HUES6 (cell line): ENCODE measurements around the gene PTH2.

Experiments used
- H3K27ac ChIP-seq: 2 replicates; pipeline ENCODE4 v1.7.0; 2013; ENCODE audit warnings: low read depth, mild to moderate bottlenecking, low read length, inconsistent platforms
- H3K27me3 ChIP-seq: 2 replicates; pipeline ENCODE4 v1.6.1; 2013; ENCODE audit warnings: low read length; ENCODE audit not compliant: control insufficient read depth, insufficient read depth
- H3K36me3 ChIP-seq: 2 replicates; pipeline ENCODE4 v1.6.1; 2013; ENCODE audit warnings: low read length; ENCODE audit not compliant: control insufficient read depth, insufficient read depth
- H3K4me1 ChIP-seq: 2 replicates; pipeline ENCODE4 v1.6.1; 2013; ENCODE audit warnings: low read length; ENCODE audit not compliant: control insufficient read depth, insufficient read depth
- H3K4me3 ChIP-seq: 2 replicates; pipeline ENCODE4 v1.5.1; 2013; ENCODE audit warnings: low read depth, low read length
- H3K9ac ChIP-seq: one replicate; pipeline ENCODE4 v1.6.1; 2013; ENCODE audit warnings: mild to moderate bottlenecking, low read length
- H3K9me3 ChIP-seq: 2 replicates; pipeline ENCODE4 v1.6.1; 2013; ENCODE audit warnings: low read depth, low read length; ENCODE audit not compliant: control insufficient read depth, insufficient read depth

The PTH2 gene

DNA sequence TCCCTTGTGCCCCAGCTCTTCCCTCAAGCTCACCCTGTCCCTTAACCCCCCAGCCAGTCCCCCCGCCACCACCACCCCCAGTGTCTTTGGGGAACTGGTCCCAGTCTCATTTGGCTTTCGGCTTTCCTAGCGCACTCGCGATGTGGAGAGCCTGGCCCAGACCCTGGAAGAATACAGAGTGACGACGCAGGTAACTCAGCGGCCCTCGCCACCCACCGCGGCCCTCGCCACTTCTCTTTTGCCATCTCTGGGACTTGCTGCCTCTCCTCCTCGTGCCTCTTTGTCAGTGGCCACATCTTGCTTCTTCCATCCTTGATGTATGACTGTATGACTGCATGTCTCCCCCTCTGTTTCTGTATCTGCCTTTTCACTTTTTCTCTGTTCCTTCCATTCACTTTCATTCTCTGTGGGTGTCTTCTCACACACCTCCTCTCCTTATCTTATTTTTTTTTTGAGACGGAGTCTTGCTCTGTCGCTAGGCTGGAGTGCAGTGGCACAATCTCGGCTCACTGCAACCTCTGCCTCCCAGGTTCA, 15.7 kb downstream of the PTH2 start:
- H3K4me3 ChIP-seq = no peak overlapping the region
- no peaks in the 10 kb centered on the region for H3K27me3 ChIP-seq
- H3K4me1 ChIP-seq = peaks cover 23% of the 10 kb centered on the region
- no peak overlapping the region for H3K9ac ChIP-seq
- no peaks in the 10 kb centered on the region for H3K36me3 ChIP-seq
- no peak overlapping the region for H3K27ac ChIP-seq
- H3K9me3 ChIP-seq = no peaks in the 10 kb centered on the region

DNA sequence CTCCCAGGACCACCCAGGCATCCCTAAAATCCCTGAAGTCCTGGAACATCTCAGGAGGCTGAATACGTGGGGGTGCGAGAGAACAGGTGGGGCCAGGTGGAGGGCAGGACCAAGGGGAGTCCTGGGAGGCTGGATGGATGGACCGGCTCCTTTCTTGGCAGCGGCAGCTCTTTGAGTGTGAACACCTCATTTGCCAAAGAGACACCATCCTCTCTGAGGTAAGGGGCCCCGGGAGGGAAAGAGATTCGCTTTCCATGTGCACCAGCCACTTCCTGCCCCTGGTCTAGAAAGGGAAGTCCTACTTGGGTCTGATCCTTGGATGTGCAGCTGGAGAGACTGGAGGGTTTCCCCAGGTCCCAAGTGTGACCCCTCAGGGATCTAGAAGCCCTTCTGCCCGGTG, 16.2 kb downstream of the PTH2 start:
- H3K4me1 ChIP-seq = peaks cover 23% of the 10 kb centered on the region
- H3K9me3 ChIP-seq = no peaks in the 10 kb centered on the region
- no peak overlapping the region for H3K4me3 ChIP-seq
- no peaks in the 10 kb centered on the region for H3K27me3 ChIP-seq
- H3K27ac ChIP-seq = no peak overlapping the region
- H3K36me3 ChIP-seq = no peaks in the 10 kb centered on the region
- no peak overlapping the region for H3K9ac ChIP-seq

DNA sequence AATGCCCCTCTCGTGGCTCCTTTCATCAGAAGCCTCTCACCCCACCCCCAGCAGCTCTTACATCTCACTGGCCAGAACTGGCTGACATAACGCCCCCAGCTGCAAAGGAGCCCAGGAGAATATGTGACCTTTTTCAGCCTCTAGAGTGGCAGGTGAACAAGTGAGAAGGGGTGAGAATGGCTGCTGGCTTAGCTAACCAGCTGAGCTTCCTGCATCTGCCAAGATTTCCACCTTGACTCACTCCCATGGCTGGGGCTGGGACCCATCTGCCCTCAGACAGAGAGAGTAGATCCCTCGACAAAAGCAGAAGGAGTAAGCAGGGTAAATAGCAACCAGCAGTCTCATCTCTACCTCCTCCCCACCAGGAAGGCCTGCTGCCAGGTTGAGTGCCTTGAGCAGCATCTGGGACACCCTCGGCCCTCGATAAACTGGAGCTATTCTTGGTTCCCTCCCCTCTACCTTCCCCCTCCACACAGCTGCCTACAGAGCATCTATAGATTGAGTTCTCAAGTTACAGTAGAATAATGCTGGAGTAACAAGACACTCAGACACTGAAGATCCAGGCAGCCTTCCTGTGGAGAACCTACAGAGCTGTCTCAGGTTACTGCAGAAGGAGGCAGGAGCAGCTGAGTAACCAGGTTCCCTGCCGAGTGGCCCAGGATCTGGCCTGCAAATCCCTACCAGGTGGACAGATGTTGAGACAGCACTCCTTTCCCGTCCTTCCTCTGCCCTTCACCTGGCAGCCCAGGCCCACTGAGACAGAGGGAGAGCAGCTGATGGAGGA, 19.6 kb downstream of the PTH2 start:
- no peak overlapping the region for H3K27ac ChIP-seq
- no peaks in the 10 kb centered on the region for H3K36me3 ChIP-seq
- peak overlapping the region; percentile 46 for H3K9ac ChIP-seq
- no peaks in the 10 kb centered on the region for H3K27me3 ChIP-seq
- H3K9me3 ChIP-seq = no peaks in the 10 kb centered on the region
- peaks cover 27% of the 10 kb centered on the region for H3K4me1 ChIP-seq
- peak overlapping the region; percentile 23 for H3K4me3 ChIP-seq

DNA sequence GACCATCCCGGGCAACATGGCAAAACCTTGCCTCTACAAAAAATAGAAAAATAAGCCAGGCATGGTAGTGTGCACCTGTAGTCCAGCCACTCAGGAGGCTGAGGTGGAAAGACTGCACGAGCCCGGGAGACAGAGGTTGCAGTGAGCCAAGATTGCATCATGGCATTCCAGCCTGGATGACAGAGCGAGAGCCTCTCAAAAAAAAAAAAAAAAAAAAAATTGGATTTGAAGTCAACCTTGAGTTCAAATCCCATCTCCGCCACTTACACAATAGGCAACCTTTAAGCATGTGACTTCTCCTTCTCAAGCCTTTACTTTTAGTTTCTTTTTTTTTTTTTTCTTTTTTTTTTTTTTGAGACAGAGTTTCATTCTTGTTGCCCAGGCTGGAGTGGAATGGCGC, 23.2 kb downstream of the PTH2 start:
- H3K9ac ChIP-seq = no peak overlapping the region
- no peak overlapping the region for H3K4me3 ChIP-seq
- no peaks in the 10 kb centered on the region for H3K27me3 ChIP-seq
- peaks cover 32% of the 10 kb centered on the region for H3K4me1 ChIP-seq
- H3K36me3 ChIP-seq = no peaks in the 10 kb centered on the region
- H3K27ac ChIP-seq = no peak overlapping the region
- no peaks in the 10 kb centered on the region for H3K9me3 ChIP-seq

DNA sequence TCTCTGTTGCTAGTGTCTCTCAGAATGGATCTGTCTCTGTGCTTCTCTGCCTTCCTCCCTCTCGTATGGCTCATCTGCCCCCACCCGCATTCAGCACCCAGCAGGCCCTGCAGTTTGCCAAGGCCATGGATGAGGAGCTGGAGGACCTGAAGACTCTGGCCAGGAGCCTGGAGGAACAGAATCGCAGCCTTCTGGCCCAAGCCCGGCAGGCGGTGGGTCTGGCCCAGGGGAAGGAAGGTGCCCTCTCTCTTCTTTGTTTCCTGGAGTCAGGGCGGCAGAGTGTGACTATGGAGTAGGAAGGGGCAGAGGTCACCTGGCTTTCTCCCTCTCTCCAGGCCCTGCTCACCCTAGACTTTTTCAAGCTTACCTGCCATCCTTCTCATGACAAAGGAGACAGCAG, 24.3 kb downstream of the PTH2 start:
- H3K27me3 ChIP-seq = no peaks in the 10 kb centered on the region
- H3K27ac ChIP-seq = no peak overlapping the region

DNA sequence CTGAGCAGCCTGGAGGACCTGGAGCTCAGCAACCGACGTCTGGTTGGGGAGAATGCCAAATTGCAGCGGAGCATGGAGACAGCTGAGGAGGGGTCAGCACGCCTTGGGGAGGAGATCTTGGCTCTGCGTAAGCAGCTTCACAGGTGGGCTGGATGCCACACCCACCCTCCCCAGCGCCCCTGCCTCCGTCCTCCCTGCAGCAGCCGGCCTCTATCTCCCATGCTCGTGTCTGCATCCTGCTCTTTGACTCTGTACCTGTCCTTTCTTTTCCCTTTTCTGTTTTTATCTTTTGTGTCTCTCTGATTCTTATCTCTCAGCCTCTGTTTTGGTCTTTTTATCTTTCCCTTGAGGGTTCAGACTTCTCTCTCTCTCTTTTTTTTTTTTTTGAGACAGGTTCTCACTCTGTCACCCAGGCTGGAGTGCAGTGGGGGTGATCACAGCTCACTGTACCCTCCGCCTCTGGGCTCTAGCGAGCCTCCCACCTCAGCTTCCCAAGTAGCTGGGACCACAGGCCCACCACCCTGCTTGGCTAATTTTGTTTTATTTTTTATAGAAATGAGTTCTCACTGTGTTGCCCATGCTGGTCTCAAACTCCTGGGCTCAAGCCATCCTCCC, 25.1 kb downstream of the PTH2 start:
- peaks cover 23% of the 10 kb centered on the region for H3K4me1 ChIP-seq
- no peaks in the 10 kb centered on the region for H3K27me3 ChIP-seq
- no peak overlapping the region for H3K9ac ChIP-seq
- H3K27ac ChIP-seq = no peak overlapping the region
- H3K4me3 ChIP-seq = no peak overlapping the region
- no peaks in the 10 kb centered on the region for H3K9me3 ChIP-seq
- no peaks in the 10 kb centered on the region for H3K36me3 ChIP-seq

More for the DNA sequence above, 24.3 kb downstream of the PTH2 start:
- Histone ChIP-seq H3K4me3 (no peak overlapping the region), H3K9ac (no peak overlapping the region), H3K36me3 (no peaks in the 10 kb centered on the region), H3K4me1 (peaks cover 28% of the 10 kb centered on the region), H3K9me3 (no peaks in the 10 kb centered on the region)

DNA sequence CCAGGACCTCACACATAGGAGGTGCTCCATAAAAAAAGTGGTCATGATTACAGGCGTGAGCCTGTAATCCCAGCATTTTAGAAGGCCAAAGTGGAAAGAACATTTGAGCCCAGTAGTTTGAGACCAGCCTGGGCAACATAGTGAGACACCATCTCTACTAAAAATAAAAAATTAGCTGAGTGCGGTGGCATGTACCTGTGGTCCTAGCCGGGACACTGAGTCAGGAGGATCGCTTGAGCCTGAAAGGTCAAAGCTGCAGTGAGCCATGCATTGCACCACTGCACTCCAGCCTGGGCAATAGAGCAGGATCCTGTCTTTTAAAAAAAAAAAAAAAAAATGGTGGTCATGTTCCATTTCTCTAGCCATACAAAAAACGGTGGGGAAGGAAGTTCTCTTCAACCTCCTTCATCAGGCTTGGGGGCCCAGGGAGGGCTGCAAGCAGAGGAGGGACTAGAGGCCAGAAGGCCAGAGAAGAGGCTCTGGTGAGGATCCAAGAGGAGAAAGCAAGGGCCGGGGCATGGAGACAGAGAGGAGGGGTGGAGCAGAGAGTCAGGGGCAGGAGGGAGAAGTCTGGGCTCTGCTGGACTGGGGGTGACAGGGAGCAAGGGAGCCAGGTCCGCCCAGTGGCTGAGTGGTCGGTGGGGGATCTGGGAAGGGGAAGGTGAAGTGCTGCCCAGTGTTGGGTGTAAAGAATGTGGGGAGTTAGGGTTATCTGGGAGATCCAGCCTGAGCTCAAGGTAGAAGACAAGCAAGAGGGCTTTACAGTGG, 26.3 kb downstream of the PTH2 start:
- H3K36me3 ChIP-seq = no peaks in the 10 kb centered on the region
- no peak overlapping the region for H3K9ac ChIP-seq
- H3K27ac ChIP-seq = no peak overlapping the region
- H3K4me3 ChIP-seq = no peak overlapping the region
- H3K4me1 ChIP-seq = peaks cover 22% of the 10 kb centered on the region
- no peaks in the 10 kb centered on the region; the same call in 1 of the 2 replicates for H3K27me3 ChIP-seq
- H3K9me3 ChIP-seq = no peaks in the 10 kb centered on the region

DNA sequence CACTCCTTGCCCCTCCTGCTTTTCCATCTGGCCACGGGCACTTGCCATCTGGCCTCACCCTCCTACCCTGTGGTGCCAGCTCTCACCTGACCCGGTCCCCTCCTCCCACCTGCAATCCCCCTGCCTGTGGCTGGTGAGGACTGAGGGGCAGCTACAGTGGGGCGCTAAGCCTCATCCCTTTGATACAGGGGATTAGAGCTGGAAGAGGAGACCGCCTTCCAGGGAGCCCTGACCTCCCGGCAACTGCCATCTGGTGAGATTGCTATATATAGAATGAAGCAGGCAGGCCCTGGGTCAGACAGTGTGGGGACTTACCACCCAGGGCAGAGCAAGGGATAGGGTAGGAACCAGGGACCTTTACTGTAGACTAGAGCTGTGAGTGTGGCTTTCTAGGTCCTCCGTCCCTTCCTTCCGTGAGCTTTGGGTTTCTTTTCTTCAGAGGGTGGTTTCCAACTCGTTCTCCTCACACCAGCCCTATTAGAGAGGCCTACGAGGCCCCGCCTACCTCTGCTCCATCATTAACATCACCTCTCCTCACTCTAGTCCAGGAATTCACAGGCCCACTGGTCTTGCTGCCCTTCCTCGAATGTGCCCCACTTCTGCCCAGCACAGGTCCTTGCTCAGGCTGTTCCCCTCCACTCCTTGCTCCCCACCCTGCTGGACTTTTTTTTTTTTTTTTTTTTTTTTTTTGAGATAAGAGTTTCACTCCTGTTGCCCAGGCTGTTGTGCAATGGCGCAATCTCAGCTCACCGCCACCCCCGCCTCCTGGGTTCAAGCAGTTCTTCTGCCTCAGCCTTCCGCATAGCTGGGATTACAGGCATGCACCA, 27.4 kb downstream of the PTH2 start:
- Histone ChIP-seq H3K27ac (no peak overlapping the region), H3K27me3 (peaks cover 3% of the 10 kb centered on the region; the same call in 1 of the 2 replicates), H3K4me3 (no peak overlapping the region), H3K9me3 (no peaks in the 10 kb centered on the region), H3K4me1 (peaks cover 22% of the 10 kb centered on the region), H3K36me3 (no peaks in the 10 kb centered on the region), H3K9ac (no peak overlapping the region)

DNA sequence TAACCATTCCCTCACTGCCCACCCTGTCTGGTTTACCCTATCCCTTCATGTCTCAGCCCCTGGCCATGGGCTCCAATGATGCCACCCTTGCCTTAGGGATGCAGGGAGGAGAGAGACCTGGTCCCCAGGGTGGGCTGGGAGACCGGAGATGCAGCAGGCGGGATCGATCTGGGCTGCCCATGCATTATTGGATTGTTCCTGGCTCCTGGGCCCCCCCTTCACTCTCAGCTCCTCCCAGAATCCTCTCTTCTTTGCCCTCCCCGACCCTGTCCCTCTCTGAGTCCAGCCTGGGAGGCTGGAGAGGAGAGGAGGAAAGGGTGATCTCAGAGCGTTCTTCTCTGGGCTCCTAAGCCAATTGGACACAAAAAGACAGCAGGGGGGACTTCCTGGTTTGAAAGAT, 29.4 kb downstream of the PTH2 start:
- H3K9ac ChIP-seq = no peak overlapping the region
- H3K9me3 ChIP-seq = no peaks in the 10 kb centered on the region
- H3K27ac ChIP-seq = no peak overlapping the region
- H3K27me3 ChIP-seq = peaks cover 4% of the 10 kb centered on the region; the same call in 1 of the 2 replicates
- H3K4me3 ChIP-seq = no peak overlapping the region
- H3K36me3 ChIP-seq = no peaks in the 10 kb centered on the region
- H3K4me1 ChIP-seq = peaks cover 17% of the 10 kb centered on the region

DNA sequence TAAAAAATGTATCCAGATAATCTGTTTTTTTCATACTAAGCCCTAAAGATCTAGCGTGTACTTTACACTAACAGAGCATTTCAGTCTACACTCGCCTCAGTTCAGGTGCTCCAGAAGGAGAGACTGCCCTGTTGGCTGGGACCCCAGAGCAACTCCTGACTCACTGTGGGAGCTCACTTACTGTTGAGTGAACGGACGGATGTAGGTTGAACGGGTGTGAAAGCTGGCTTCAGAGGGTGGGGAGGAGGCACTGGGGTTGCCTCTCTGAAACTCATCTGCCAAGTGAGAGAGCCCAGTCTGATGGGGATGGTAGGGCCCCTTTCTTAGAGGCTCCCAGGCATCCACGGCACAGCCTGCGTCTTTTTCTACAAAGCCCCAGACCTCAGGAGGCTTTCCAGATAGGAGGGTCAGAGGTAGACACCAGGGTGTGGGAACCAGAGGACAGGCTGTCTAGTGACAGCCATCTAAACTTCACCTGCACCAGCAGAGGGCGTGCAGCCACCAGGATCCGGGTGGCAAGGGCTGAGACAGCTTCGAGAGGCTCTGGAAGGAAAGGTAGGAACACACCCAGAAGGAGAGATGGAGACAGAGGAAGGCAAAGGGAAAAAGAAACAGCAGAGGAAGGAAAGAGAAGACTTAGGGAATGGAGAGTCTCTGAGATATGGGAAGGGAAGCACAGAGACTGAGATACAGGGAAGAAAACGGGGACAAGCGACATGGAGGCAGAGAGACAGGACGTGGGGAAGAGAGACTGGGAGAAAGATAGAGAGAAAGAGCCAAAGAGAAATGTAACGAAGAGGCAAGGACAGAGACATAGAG, 31.5 kb downstream of the PTH2 start:
- no peak overlapping the region for H3K27ac ChIP-seq
- H3K4me3 ChIP-seq = no peak overlapping the region
- H3K9me3 ChIP-seq = no peaks in the 10 kb centered on the region
- no peak overlapping the region for H3K9ac ChIP-seq
- peaks cover 4% of the 10 kb centered on the region; the same call in 1 of the 2 replicates for H3K27me3 ChIP-seq
- no peaks in the 10 kb centered on the region for H3K36me3 ChIP-seq
- peaks cover 7% of the 10 kb centered on the region; the same call in 1 of the 2 replicates for H3K4me1 ChIP-seq
